ENCODE results near the gene PRMT7. TPM values are rescaled to one million over a fixed set of nuclear protein-coding genes. Genes with fewer than 3 reads are reported as not detected.

The PRMT7 gene
- 36.5 and 57.1 TPM in 2 replicates for total RNA-seq

GRCh38 chr16:68310774-68311511 is at the start of gene PRMT7, which contains the start of gene SLC7A6OS:
Gene PRMT7, plus strand, starts transcription at chr16:68311019. Its CDS starts 4,961 bp downstream, at chr16:68315980.
Gene SLC7A6OS, minus strand, starts transcription at chr16:68310946. Its CDS starts 20 bp downstream, at chr16:68310926.

GRCh38 chr16:68264128-68265077 is 46.4 kb upstream of the PRMT7 start, which contains the start of gene SLC7A6:
Gene SLC7A6, plus strand, starts transcription at chr16:68264526. Its CDS starts 10,201 bp downstream, at chr16:68274727.

Other genes starting within 250 kb of the PRMT7 start
- gene NFATC3, start 225.6 kb upstream of the PRMT7 start, total RNA-seq = 8.3 and 12.4 TPM in 2 replicates
- under 0.01 and 0.55 TPM in 2 replicates for gene ESRP2, start 74.9 kb upstream of the PRMT7 start, total RNA-seq
- gene PLA2G15, start 65.6 kb upstream of the PRMT7 start, total RNA-seq = 49.0 and 76.7 TPM in 2 replicates
- 30.9 and 31.7 TPM in 2 replicates for gene SLC7A6, start 46.5 kb upstream of the PRMT7 start, total RNA-seq
- gene SLC7A6OS, start 73 bp upstream of the PRMT7 start, total RNA-seq = 12.5 and 14.6 TPM in 2 replicates
- not detected in 2 replicates for gene SMPD3, start 137.5 kb downstream of the PRMT7 start, total RNA-seq
- gene ZFP90, start 228.3 kb downstream of the PRMT7 start, total RNA-seq = 25.8 and 26.4 TPM in 2 replicates